Panc1 (cell line): ENCODE measurements around the gene SSC4D. TPM values are rescaled to one million over a fixed set of nuclear protein-coding genes. Genes with fewer than 3 reads are reported as not detected.

Experiments
- ATAC-seq: fragments of 200-7000 bp; cut with Tn5 transposase; 2 replicates; pipeline ENCODE4 v1.9.1; 2020; ENCODE audit warnings: mild to moderate bottlenecking, moderate library complexity
- BruUV-seq: library from RNA; stranded (reverse); fragments of 400-500 nt; replicated peaks from 2 replicates; lab custom pipeline; 2021; lab: Mats Ljungman, UMichigan
- CTCF ChIA-PET: fragments of 300-600 bp; sonication (Branson Sonifier 250); formaldehyde crosslinking; loops from one replicate; lab custom pipeline; 2022; ENCODE audit warnings: antibody characterized with exemption; lab: Charles Lee
- POLR2A ChIA-PET: fragments of 300-600 bp; sonication (Branson Sonifier 250); formaldehyde crosslinking; loops from one replicate; lab custom pipeline; 2022; ENCODE audit warnings: antibody characterized with exemption; lab: Charles Lee
- DNase-seq: peaks from one replicate; pipeline ENCODE4 v3.0.0-alpha.2; 2010; ENCODE audit warnings: low read depth, low spot score
- H3K27ac ChIP-seq: 2 replicates; pipeline ENCODE4 v1.5.1; 2011; ENCODE audit warnings: mild to moderate bottlenecking, low read length, inconsistent platforms
- H3K27me3 ChIP-seq: fragments of 200-500 bp; sonication (Bioruptor generic); 2 replicates; pipeline ENCODE4 v1.6.0; 2014; ENCODE audit warnings: low read length, inconsistent platforms; ENCODE audit not compliant: control insufficient read depth, insufficient read depth
- H3K36me3 ChIP-seq: fragments of 200-500 bp; sonication (Bioruptor generic); 2 replicates; pipeline ENCODE4 v1.5.1; 2014; ENCODE audit warnings: inconsistent platforms, mild to moderate bottlenecking, low read length, moderate library complexity; ENCODE audit not compliant: control insufficient read depth, insufficient read depth
- H3K4me1 ChIP-seq: 2 replicates; pipeline ENCODE4 v1.5.1; 2011; ENCODE audit warnings: inconsistent platforms, mild to moderate bottlenecking, low read length, moderate library complexity; ENCODE audit not compliant: control insufficient read depth, insufficient read depth
- H3K4me3 ChIP-seq, 2 experiments: 2 replicates each; pipeline ENCODE4 v1.5.1; 2011 to 2012; ENCODE audit warnings: low read depth in 2 of 2, low read length in 2 of 2, mild to moderate bottlenecking in 2 of 2, inconsistent platforms in 1 of 2, moderate library complexity in 1 of 2
- H3K9me3 ChIP-seq: fragments of 200-500 bp; sonication (Bioruptor generic); 2 replicates; pipeline ENCODE4 v1.5.1; 2014; ENCODE audit warnings: low read depth, mild to moderate bottlenecking, inconsistent platforms, low read length, moderate library complexity; ENCODE audit not compliant: control insufficient read depth, insufficient read depth
- POLR2AphosphoS5 ChIP-seq: IDR thresholded peaks from 2 replicates; pipeline ENCODE4 v1.6.1; 2012; ENCODE audit warnings: mild to moderate bottlenecking, low read depth, low read length, moderate library complexity
- SIN3A ChIP-seq: IDR thresholded peaks from 2 replicates; pipeline ENCODE4 v1.6.1; 2012; ENCODE audit warnings: low read depth, mild to moderate bottlenecking, low read length, moderate library complexity, borderline replicate concordance; ENCODE audit not compliant: insufficient read depth
- TCF7L2 ChIP-seq: IDR thresholded peaks from 2 replicates; pipeline ENCODE4 v1.6.1; 2011; ENCODE audit warnings: mild to moderate bottlenecking, low read depth, low read length, inconsistent platforms
- in situ Hi-C: cut with HindIII; loops from 2 replicates; pipeline ENCODE4 v1.10.0; 2016; ENCODE audit warnings: low sequenced_read_pairs, low pct_unique_long_range_greater_than_20kb
- intact Hi-C: fragments of 100-400 bp; cut with micrococcal nuclease; formaldehyde crosslinking; loops from one replicate; pipeline ENCODE4 v1.10.0; 2022; ENCODE audit not compliant: unreplicated experiment
- total RNA-seq: library from RNA; stranded (reverse); gene quantifications from one replicate; pipeline ENCODE4 v1.2.1, GENCODE V29; 2021; ENCODE audit not compliant: unreplicated experiment
- TF ChIP-seq, protein P1 (sequence below), 2 experiments: IDR thresholded peaks; 2 replicates each; pipeline ENCODE4 v1.6.1; 2011 to 2012; ENCODE audit warnings: low read depth in 2 of 2, control low read depth in 1 of 2, low read length in 1 of 2, mild to moderate bottlenecking in 1 of 2, moderate library complexity in 1 of 2; ENCODE audit not compliant: insufficient read depth in 1 of 2
- TF ChIP-seq, protein P2 (sequence below): fragments of 450-650 bp; IDR thresholded peaks from 2 replicates; pipeline ENCODE4 v1.5.1; 2017; ENCODE audit warnings: mild to moderate bottlenecking

Gene SSC4D
- total RNA-seq, 1 experiment from 2014 or later: 1.6 TPM

DNA sequence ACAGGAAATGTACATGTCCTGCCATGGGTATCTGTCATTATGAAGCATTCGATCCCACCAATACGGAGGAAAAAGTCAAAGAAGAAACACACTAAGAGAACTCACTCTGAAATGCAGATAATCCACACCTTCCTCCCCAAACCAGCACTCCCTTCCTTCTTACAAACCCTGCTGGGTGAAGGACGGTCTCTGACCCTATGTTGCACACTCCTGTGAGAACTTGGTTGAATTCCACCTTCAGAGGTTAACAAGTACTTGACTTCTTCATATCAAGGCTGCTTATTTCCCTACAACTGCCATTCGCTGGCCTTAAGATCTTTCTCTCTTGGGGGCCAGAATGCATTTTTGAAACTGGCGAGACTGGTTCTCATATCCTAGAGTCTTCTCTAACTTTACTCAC, 67.3 kb downstream of the SSC4D start:
- peaks cover 21% of the 10 kb centered on the region for H3K4me1 ChIP-seq
- H3K27me3 ChIP-seq: no peaks in the 10 kb centered on the region
- no peak overlapping the region for H3K27ac ChIP-seq
- TF ChIP-seq TCF7L2 (no peak), SIN3A (no peak), POLR2AphosphoS5 (no peak)
- TF ChIP-seq, protein P1, sequence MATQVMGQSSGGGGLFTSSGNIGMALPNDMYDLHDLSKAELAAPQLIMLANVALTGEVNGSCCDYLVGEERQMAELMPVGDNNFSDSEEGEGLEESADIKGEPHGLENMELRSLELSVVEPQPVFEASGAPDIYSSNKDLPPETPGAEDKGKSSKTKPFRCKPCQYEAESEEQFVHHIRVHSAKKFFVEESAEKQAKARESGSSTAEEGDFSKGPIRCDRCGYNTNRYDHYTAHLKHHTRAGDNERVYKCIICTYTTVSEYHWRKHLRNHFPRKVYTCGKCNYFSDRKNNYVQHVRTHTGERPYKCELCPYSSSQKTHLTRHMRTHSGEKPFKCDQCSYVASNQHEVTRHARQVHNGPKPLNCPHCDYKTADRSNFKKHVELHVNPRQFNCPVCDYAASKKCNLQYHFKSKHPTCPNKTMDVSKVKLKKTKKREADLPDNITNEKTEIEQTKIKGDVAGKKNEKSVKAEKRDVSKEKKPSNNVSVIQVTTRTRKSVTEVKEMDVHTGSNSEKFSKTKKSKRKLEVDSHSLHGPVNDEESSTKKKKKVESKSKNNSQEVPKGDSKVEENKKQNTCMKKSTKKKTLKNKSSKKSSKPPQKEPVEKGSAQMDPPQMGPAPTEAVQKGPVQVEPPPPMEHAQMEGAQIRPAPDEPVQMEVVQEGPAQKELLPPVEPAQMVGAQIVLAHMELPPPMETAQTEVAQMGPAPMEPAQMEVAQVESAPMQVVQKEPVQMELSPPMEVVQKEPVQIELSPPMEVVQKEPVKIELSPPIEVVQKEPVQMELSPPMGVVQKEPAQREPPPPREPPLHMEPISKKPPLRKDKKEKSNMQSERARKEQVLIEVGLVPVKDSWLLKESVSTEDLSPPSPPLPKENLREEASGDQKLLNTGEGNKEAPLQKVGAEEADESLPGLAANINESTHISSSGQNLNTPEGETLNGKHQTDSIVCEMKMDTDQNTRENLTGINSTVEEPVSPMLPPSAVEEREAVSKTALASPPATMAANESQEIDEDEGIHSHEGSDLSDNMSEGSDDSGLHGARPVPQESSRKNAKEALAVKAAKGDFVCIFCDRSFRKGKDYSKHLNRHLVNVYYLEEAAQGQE (IDR thresholded peaks at IDR 0.05; ENCODE audit: insufficient read depth in 1 of 2, low read depth in 2 of 2, low read length in 1 of 2): no peak
- TF ChIP-seq, protein P2, sequence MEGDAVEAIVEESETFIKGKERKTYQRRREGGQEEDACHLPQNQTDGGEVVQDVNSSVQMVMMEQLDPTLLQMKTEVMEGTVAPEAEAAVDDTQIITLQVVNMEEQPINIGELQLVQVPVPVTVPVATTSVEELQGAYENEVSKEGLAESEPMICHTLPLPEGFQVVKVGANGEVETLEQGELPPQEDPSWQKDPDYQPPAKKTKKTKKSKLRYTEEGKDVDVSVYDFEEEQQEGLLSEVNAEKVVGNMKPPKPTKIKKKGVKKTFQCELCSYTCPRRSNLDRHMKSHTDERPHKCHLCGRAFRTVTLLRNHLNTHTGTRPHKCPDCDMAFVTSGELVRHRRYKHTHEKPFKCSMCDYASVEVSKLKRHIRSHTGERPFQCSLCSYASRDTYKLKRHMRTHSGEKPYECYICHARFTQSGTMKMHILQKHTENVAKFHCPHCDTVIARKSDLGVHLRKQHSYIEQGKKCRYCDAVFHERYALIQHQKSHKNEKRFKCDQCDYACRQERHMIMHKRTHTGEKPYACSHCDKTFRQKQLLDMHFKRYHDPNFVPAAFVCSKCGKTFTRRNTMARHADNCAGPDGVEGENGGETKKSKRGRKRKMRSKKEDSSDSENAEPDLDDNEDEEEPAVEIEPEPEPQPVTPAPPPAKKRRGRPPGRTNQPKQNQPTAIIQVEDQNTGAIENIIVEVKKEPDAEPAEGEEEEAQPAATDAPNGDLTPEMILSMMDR: no peak
- no peaks in the 10 kb centered on the region for H3K9me3 ChIP-seq
- no TSS peak for BruUV-seq
- in situ Hi-C loops (no loop called here), intact Hi-C loops (no loop called here)
- no peak for ATAC-seq
- POLR2A ChIA-PET: no interaction called here
- no peak for DNase-seq
- H3K36me3 ChIP-seq: peaks cover 16% of the 10 kb centered on the region
- H3K4me3 ChIP-seq: no peak overlapping the region
- CTCF ChIA-PET: no interaction called here

DNA sequence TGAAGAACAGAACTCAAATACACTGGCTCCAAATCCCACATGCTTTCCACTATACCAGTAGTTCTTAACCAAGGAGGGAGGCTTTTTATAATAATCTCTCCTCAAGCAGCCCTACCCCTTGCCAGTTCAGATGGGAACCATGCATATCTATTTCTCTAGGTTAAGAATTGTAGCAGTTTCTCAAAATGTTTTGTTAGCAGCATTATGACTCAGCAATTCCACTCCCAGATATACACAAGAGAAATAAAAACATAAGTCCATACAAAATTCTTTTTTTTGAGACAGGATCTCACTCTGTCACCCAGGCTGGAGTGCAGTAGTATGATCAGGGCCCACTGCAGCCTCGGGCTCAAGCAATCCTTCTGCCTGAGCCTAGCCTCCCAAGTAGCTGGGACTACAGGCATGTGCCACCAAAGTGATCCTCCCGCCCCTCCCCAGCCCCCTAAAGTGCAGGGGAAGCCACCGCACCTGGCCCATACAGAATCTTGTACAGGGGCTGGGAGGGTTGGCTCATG, 68.8 kb downstream of the SSC4D start:
- POLR2A ChIA-PET: no interaction called here
- no peak overlapping the region for H3K27ac ChIP-seq

More for the DNA sequence above, 68.8 kb downstream of the SSC4D start:
- no TSS peak for BruUV-seq
- in situ Hi-C loops: no loop called here
- no peaks in the 10 kb centered on the region for H3K9me3 ChIP-seq
- H3K36me3 ChIP-seq: peaks cover 12% of the 10 kb centered on the region
- CTCF ChIA-PET: no interaction called here
- peaks cover 28% of the 10 kb centered on the region for H3K4me1 ChIP-seq
- no peaks in the 10 kb centered on the region for H3K27me3 ChIP-seq
- ATAC-seq (peak; percentile 35; the same call in 1 of the 2 replicates), DNase-seq (no peak)
- intact Hi-C loops: no loop called here
- TF ChIP-seq SIN3A (no peak), TCF7L2 (no peak), POLR2AphosphoS5 (no peak)
- TF ChIP-seq, protein P2: no peak
- TF ChIP-seq, protein P1 (IDR thresholded peaks at IDR 0.05; ENCODE audit: insufficient read depth in 1 of 2, low read depth in 2 of 2, low read length in 1 of 2): no peak
- H3K4me3 ChIP-seq: no peak overlapping the region
